ENCODE results near the gene PRKCSH.
"Not testable (repeated sequence)": the region's sequence is repeated elsewhere in the genome, so short reads cannot be mapped to it uniquely, and the experiment has no call there.

PRKCSH gene

DNA sequence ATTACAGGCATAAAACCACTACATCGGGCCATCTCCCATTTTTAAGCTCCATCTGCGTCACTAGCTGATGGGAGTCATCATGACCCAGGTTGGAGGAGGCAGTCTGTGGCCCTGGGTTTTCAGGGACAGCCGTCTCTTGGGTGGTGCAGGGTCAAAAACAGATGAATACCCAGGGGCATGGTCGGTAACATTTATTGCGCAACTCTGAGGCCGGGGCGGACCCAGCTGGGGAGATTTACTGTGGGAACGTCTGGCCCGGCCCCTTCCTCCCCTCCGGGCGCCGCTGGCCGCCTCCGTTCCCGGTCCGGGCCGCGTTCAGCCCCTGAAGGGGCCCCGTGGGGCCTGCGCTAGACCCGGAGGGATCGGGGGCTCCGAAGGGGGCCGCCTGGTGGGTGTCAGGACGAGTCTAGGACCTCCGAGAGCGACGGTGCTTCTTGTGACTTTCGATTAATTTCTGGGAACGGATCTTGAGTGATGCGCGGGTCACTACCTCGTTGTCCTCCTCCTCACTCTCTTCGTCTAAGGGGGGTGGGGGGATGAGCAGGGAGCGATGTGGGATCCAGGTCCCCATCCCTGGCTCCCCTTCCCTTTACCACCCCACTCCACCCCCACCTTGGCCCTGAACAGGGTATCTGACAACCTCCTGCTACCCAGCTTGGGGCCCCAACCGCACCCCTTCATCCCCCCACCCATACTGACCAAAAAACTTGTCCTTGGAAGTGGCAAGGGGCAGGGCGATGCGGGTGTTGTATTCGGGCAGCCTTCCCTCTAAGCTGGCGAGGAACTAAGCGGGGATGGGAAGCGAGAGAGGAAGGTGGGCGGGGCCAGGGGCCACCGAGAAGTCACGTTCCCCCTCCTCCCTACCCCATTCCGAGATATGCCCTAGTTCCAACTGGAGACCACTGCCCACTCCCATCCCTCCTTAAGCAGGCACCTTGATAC, 14.7 kb upstream of the PRKCSH start:
- DNase-seq: no peak

GRCh38 chr19:11421371-11422098, 13.9 kb upstream of the PRKCSH start:
- no peak for DNase-seq

DNA sequence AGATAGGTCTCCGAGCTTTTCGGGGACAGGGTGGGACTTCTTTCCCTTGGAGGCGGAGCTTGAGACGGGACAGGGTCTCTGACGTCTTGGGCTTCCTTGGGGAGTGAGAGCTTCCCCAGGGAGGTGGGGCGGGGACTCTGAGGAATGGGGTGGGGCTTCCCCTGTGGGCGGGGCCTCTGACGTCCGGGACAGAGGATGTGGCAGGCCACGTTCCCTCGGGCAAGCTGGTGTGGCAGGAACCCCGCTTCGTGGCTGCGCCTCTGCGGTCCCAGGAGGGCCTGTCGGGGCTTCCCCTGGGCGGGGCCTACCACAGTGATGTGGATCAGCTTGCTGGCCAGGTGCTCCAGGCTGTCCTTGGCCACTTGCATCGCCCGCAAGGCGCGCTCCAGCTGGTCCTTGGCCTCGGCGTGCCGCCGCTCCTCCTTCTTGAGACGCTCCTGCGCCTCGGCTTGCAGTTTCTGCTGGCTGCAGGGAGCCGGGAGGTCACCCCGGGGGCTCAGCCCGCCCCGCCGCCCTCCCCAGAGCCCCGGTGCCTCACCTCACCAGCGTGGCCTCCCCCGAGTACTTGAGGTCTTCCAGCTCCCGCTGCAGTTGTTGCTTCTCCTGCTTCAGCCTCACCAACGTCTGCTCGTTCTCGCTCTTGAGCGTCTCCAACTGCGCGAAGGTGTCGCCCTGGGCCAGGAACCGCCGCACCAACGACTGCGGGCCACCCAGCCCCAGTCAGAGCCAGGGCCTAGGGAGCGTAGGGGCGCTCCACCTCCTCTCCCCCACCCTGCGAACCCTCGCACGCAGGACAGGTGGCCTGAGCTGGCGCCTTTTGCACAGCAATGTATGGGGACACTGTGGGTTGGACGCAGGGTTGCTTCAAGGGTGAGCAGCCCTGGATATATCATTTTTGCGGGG, 13.0 kb upstream of the PRKCSH start:
- no peak for DNase-seq

DNA sequence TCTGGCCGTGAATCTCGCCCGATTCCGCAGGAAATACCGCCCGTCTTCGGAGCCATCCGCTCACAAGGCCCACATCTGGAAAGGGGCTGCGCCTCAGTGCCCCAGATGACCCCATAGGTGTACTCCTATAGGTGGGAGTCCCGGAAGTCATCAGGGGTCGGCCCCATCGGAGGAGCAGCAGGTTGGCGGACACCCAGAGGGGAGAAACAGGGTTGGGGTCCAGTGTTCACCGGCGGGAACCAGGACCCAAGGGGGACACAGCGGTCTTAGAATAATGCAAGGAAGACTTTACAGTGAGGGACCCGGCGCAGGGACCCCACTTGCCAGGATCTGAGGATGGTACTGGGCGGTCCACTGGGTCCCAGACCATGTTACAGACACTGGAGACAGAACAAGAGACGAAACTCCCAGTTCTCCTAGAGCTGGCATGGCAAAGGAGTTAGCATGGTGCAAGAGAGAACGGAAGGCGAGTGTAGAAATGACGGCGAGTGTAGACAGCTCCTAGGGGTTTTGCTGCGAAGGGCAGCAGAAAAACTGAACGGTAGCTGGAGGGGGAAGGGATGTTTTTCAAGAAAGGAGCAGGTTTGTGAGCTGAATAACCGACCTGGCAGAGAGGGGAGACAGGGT, 12.2 kb upstream of the PRKCSH start:
- no peak for DNase-seq

DNA sequence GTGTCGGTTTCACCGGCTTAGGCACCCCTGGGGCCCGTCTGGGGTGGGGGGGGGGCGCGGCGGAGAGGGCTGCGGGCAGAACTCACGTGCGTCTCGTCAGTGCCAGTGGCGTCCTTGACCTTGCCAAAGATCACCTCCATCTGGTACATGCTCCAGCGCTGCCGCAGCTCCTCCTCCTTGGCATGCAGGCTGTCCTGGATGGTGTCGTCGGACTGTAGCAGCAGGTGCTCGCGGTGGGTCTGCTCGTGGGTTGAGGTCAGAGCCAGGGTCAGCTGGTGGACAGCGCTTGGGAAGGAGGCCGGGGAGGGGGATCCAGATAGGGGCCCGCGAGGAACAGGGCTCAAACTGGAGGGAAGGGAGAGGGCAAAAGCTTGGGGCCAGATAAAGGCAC, 11.6 kb upstream of the PRKCSH start:
- no peak for DNase-seq

- no peak for DNase-seq
Measured at GRCh38 chr19:11425719-11426457, 9.5 kb upstream of the PRKCSH start.

- DNase-seq: no peak
Measured at GRCh38 chr19:11426656-11427055, 8.8 kb upstream of the PRKCSH start.

DNA sequence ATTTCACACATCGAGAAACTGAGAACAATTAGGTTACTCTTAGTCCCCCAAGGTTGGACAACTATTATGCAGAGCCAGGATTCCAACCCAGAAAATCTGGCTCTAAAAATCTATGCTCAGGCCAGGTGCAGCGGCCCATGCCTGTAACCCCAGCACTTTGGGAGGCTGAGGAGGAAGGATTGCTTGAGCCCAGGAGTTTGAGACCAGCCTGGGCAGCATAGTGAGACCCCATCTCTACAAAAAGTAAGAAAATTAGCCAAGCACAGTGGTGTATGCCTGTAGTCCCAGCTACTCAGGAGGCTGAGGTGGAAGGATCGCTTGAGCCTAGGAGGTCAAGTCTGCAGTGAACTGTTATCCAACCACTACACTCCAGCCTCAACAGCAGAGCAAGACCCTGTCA, 1.9 kb upstream of the PRKCSH start:
- not testable (repeated sequence) for DNase-seq

- no peak for DNase-seq
Measured at GRCh38 chr19:11434703-11435056, 755 bp upstream of the PRKCSH start.

GRCh38 chr19:11435833-11436313, 438 bp downstream of the PRKCSH start:
- DNase-seq: no peak

- DNase-seq: no peak
Measured at GRCh38 chr19:11437955-11438354, 2.5 kb downstream of the PRKCSH start.

DNA sequence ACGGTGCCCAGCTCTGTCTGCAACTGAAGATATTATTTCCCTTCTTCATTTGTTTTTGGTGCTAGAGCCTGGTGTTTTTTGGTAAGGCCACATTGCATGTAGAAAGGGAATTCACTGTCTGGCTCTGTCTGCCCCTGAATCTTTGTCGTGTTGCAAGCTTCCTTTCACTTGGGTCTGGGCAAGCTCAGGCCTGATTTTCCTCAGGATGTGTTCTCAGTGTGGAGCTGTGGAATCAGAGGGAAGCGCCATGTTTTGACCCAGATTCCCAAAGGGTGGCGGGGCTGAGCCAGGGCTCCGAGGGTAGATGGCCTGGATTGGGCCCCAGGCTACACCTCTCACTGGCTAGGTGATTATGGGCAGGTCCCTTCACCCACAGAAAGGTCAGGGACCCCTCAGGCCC, 8.6 kb downstream of the PRKCSH start:
- no peak for DNase-seq

GRCh38 chr19:11445141-11445540, 9.7 kb downstream of the PRKCSH start:
- no peak for DNase-seq

DNA sequence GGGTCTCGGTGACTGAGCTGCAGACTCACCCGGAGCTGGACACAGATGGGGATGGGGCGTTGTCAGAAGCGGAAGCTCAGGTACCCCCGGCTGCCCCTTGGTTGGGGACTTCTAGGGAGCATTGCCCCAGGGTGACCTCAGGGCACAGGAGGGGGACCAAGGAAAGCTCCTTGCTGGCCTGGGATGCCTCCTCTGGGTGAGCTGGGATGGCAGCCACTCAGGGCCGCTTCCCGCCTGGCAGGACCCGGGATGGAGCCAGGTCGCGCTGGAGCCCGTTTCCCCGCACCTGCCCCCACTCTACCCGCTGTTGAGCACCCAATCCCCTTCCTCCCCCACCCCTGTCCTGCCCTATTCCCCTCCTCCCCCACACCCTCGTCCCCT, 10.8 kb downstream of the PRKCSH start:
- no peak for DNase-seq

- DNase-seq: no peak
Measured at GRCh38 chr19:11446652-11447301, 11.3 kb downstream of the PRKCSH start.

DNA sequence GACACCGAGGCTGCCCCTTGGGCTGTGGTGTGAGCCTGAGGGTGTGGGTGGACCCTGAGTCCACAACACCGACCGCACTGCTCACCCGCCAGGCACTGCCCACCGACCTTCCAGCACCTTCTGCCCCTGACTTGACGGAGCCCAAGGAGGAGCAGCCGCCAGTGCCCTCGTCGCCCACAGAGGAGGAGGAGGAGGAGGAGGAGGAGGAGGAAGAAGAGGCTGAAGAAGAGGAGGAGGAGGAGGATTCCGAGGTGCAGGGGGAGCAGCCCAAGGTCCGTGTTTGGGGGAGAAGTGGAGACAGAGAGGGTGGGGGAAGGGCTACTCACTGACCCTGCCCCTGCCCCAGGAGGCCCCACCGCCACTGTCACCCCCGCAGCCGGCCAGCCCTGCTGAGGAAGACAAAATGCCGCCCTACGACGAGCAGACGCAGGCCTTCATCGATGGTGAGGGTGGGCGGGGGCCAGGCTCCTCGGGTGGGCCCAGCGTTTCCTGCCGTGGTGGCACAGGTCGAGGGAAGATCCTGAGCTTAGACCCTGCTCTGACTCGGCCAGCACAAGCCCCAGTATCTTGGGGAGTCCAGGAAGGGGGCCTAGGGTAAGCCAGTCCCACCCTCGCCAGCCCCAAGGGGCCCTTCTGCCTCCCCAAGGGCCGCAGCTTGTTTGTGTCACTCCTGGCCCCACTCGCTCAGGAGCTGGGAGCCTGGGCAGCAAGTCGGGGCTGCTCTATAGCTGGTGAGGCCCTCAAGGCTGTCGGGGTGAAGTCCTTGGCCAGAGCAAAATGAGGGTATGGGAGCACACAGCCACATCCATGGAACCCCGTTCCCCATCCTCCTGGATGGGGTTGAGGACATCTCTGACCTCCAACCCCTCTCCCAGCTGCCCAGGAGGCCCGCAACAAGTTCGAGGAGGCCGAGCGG, 12.2 kb downstream of the PRKCSH start:
- no peak for DNase-seq

GRCh38 chr19:11448410-11448809, 13.0 kb downstream of the PRKCSH start:
- no peak for DNase-seq

DNA sequence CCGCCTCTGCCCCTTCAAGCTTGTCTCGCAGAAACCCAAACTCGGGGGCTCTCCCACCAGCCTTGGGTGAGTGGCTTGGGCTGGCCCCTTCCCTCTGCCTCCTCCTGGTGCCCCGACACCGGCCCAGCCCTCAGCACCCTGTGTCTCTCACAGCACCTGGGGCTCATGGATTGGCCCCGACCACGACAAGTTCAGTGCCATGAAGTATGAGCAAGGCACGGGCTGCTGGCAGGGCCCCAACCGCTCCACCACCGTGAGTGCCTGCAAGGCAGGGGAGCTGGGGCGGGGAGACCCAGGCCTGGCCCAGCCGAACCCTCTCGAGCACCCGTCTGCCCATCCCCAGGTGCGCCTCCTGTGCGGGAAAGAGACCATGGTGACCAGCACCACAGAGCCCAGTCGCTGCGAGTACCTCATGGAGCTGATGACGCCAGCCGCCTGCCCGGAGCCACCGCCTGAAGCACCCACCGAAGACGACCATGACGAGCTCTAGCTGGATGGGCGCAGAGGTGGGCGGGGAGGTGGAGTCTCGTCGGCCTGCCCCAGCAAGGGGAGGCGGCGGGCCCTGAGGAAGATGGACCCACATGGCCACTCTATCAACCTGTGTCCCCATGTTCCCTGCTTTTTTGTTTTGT, 13.6 kb downstream of the PRKCSH start:
- DNase-seq: no peak

DNA sequence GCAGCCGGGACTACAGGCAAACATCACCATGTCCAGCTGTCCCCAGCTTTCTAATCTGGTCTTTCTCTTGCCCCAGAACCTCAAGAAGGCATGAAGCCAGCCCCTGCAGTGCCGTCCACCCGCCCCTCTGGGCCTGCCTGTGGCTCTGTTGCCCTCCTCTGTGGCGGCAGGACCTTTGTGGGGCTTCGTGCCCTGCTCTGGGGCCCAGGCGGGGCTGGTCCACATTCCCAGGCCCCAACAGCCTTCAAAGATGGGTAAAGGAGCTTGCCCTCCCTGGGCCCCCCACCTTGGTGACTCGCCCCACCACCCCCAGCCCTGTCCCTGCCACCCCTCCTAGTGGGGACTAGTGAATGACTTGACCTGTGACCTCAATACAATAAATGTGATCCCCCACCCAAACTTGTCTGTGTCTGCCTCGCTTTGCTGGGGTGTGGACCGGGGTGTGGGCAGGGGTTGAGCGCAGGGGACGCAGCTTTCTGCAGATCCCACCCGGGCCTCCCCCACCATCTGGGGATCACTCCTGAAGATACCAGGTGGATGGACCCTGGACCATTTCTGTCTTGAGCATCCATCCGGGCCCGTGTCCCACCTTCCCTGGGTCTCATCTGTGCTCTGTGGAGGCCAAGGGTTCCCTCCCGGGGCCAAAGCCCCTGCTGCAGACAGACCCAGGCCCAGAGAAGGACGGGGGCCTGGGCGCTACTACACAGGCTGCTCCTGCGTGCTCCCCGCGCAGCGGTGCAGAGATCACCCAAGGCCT, 15.3 kb downstream of the PRKCSH start:
- DNase-seq: no peak

Data from GDM1 (cell line).